Measurements from ENCODE around the gene PDE6A. TPM values are rescaled to one million over a fixed set of nuclear protein-coding genes. Genes with fewer than 3 reads are reported as not detected.
A peak's percentile ranks its signal among the peaks of the same experiment; 100 is the strongest.

The PDE6A gene
- polyA plus RNA-seq, 2 of the 4 experiments (the other 2 are of a cell fraction) = 0.28 to 0.35 TPM

- no peak for ATAC-seq
- H3K27ac ChIP-seq = no peak overlapping the region
- H3K4me2 ChIP-seq = no peak overlapping the region
- peak; percentile 67 for FAIRE-seq
- no peaks in the 10 kb centered on the region for H3K4me1 ChIP-seq
- no peaks in the 10 kb centered on the region for H3K9me3 ChIP-seq
- H3K4me3 ChIP-seq = no peak overlapping the region
- no peak for TF ChIP-seq MYC (IDR thresholded peaks at IDR 0.05; ENCODE audit: borderline replicate concordance, low read length)
- TF ChIP-seq SREBF2 (IDR thresholded peaks at IDR 0.05) = no peak
- no peak for TF ChIP-seq FOXS1 (CRISPR knock-in tag; IDR thresholded peaks at IDR 0.05)
- TF ChIP-seq FOSB (CRISPR knock-in tag; IDR thresholded peaks at IDR 0.05) = no peak
- TF ChIP-seq CBX8 (IDR thresholded peaks at IDR 0.05) = no peak
- TF ChIP-seq, protein P1, sequence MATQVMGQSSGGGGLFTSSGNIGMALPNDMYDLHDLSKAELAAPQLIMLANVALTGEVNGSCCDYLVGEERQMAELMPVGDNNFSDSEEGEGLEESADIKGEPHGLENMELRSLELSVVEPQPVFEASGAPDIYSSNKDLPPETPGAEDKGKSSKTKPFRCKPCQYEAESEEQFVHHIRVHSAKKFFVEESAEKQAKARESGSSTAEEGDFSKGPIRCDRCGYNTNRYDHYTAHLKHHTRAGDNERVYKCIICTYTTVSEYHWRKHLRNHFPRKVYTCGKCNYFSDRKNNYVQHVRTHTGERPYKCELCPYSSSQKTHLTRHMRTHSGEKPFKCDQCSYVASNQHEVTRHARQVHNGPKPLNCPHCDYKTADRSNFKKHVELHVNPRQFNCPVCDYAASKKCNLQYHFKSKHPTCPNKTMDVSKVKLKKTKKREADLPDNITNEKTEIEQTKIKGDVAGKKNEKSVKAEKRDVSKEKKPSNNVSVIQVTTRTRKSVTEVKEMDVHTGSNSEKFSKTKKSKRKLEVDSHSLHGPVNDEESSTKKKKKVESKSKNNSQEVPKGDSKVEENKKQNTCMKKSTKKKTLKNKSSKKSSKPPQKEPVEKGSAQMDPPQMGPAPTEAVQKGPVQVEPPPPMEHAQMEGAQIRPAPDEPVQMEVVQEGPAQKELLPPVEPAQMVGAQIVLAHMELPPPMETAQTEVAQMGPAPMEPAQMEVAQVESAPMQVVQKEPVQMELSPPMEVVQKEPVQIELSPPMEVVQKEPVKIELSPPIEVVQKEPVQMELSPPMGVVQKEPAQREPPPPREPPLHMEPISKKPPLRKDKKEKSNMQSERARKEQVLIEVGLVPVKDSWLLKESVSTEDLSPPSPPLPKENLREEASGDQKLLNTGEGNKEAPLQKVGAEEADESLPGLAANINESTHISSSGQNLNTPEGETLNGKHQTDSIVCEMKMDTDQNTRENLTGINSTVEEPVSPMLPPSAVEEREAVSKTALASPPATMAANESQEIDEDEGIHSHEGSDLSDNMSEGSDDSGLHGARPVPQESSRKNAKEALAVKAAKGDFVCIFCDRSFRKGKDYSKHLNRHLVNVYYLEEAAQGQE (IDR thresholded peaks at IDR 0.05) = no peak
- no peak for TF ChIP-seq USF2 (IDR thresholded peaks at IDR 0.05)
- no peak for TF ChIP-seq CHD2 (IDR thresholded peaks at IDR 0.05; ENCODE audit: low read length, partially characterized antibody)
- TF ChIP-seq PBX3 (IDR thresholded peaks at IDR 0.05) = no peak
- no peak for TF ChIP-seq MAFK (IDR thresholded peaks at IDR 0.05; ENCODE audit: partially characterized antibody)
- no peak for TF ChIP-seq NFE2L2 (conservative IDR thresholded peaks at IDR 0.05; ENCODE audit: low read length)
- TF ChIP-seq E2F6 (IDR thresholded peaks at IDR 0.05; ENCODE audit: borderline replicate concordance, low read depth) = no peak
- TF ChIP-seq ATOH8 (CRISPR knock-in tag; IDR thresholded peaks at IDR 0.05; ENCODE audit: low read depth) = no peak
- no peak for TF ChIP-seq HOXA7 (CRISPR knock-in tag; IDR thresholded peaks at IDR 0.05)
- no peak for DNase-seq (ENCODE audit: low read depth in 1 of 2, low spot score in 1 of 2)
- CTCF ChIA-PET = interaction anchor here (0.8 to 16.5 kb wide), 8 partner anchors 7 to 333 kb away, joined by 3 to 594 read pairs (median 14); no protein-coding TSS in a partner anchor
- 82% methylated on average over 4 of the region's 4 CpGs for WGBS (ENCODE audit: missing lambda C conversion rate)
- POLR2A ChIA-PET = no interaction called here
Observed at GRCh38 chr5:149969181-149969930, 24.8 kb upstream of the PDE6A start.

- Histone ChIP-seq H3K4me2 (no peak overlapping the region), H3K4me1 (peaks cover 7% of the 10 kb centered on the region; the same call in 1 of the 3 replicates), H3K27ac (no peak overlapping the region), H3K9me3 (no peaks in the 10 kb centered on the region), H3K4me3 (no peak overlapping the region)
- ATAC-seq (no peak), DNase-seq (ENCODE audit: low read depth in 1 of 2, low spot score in 1 of 2) (no peak), FAIRE-seq (no peak)
- 92% methylated on average over 3 of the region's 3 CpGs for WGBS (ENCODE audit: missing lambda C conversion rate)
- POLR2A ChIA-PET = interaction anchor here (0.7 kb wide), 1 partner anchor 33 kb away, joined by 3 read pairs; the partner anchor contains the start of gene TIGD6
- no peak for TF ChIP-seq POLR2AphosphoS2 (conservative IDR thresholded peaks at IDR 0.05; ENCODE audit: low read length)
- no peak for TF ChIP-seq SREBF2 (IDR thresholded peaks at IDR 0.05)
- no peak for TF ChIP-seq CEBPB (IDR thresholded peaks at IDR 0.05)
- no peak for TF ChIP-seq HDAC2 (IDR thresholded peaks at IDR 0.05)
- TF ChIP-seq ESRRA (IDR thresholded peaks at IDR 0.05; ENCODE audit: borderline replicate concordance, low read length) = no peak
- TF ChIP-seq RARB (CRISPR knock-in tag; IDR thresholded peaks at IDR 0.05) = no peak
- no peak for TF ChIP-seq HEYL (CRISPR knock-in tag; IDR thresholded peaks at IDR 0.05)
- TF ChIP-seq ZSCAN20 (CRISPR knock-in tag; IDR thresholded peaks at IDR 0.05) = no peak
- CTCF ChIA-PET = interaction anchor here (0.7 to 16.5 kb wide), 11 partner anchors 9 to 385 kb away, joined by 3 to 594 read pairs (median 3); partner anchors contain the start of gene ARHGEF37
Observed at GRCh38 chr5:149966946-149967345, 22.4 kb upstream of the PDE6A start.

All from A549 (cell line).